Keratinocyte (primary cell): ENCODE measurements around the gene SLC4A5. TPM values are rescaled to one million over a fixed set of nuclear protein-coding genes. Genes with fewer than 3 reads are reported as not detected.

Source experiments
- DNase-seq: peaks from one replicate; pipeline ENCODE4 v3.0.0-alpha.2; 2011; ENCODE audit warnings: low read depth, missing footprints, low spot score
- FAIRE-seq: peaks from 2 replicates; lab custom pipeline; 2011; peaks lifted over from hg19 to GRCh38; lab: Jason Lieb, UNC
- H2AFZ ChIP-seq: 2 replicates; pipeline ENCODE4 v1.6.0; 2012; ENCODE audit warnings: low read length, control low read depth, inconsistent platforms; ENCODE audit not compliant: control insufficient read depth
- H3K27ac ChIP-seq: 2 replicates; pipeline ENCODE4 v1.5.1; 2011; ENCODE audit warnings: low read length; ENCODE audit not compliant: control insufficient read depth, insufficient read depth
- H3K27me3 ChIP-seq: 3 replicates; pipeline ENCODE4 v1.6.0; 2011; ENCODE audit warnings: low read length; ENCODE audit not compliant: control insufficient read depth, insufficient read depth; ENCODE audit errors: extremely low read depth
- H3K36me3 ChIP-seq, 2 experiments: 2 replicates in 1 of 2; 3 replicates in 1 of 2; pipeline ENCODE4 v1.5.1; 2011; ENCODE audit warnings: low read length in 2 of 2, mild to moderate bottlenecking in 1 of 2; ENCODE audit not compliant: control insufficient read depth in 2 of 2, insufficient read depth in 2 of 2; ENCODE audit errors: extremely low read depth in 1 of 2
- H3K4me1 ChIP-seq: 3 replicates; pipeline ENCODE4 v1.5.1; 2011; ENCODE audit warnings: low read length; ENCODE audit not compliant: control insufficient read depth, insufficient read depth; ENCODE audit errors: extremely low read depth
- H3K4me2 ChIP-seq: 3 replicates; pipeline ENCODE4 v1.6.0; 2011; ENCODE audit warnings: low read depth, low read length; ENCODE audit not compliant: control insufficient read depth, insufficient read depth; ENCODE audit errors: extremely low read depth
- H3K4me3 ChIP-seq, 3 experiments: fragments of 200-600 bp in 1 of 3; sonication (generic) in 1 of 3; 2 replicates in 2 of 3; 3 replicates in 1 of 3; pipeline ENCODE4 v1.5.1; 2011 to 2016; ENCODE audit warnings: low read length in 3 of 3, mild to moderate bottlenecking in 3 of 3, control low read depth in 2 of 3, inconsistent platforms in 1 of 3, low read depth in 1 of 3, mixed read lengths in 1 of 3, mixed run types in 1 of 3, moderate library complexity in 1 of 3; ENCODE audit not compliant: control insufficient read depth in 2 of 3, insufficient read depth in 2 of 3; ENCODE audit errors: extremely low read depth in 1 of 3
- H3K79me2 ChIP-seq: 2 replicates; pipeline ENCODE4 v1.6.0; 2012; ENCODE audit warnings: low read length; ENCODE audit not compliant: control insufficient read depth, insufficient read depth
- H3K9ac ChIP-seq: 3 replicates; pipeline ENCODE4 v1.6.0; 2011; ENCODE audit warnings: low read length; ENCODE audit not compliant: control insufficient read depth, insufficient read depth; ENCODE audit errors: extremely low read depth
- H3K9me1 ChIP-seq: 3 replicates; pipeline ENCODE4 v1.6.0; 2011; ENCODE audit warnings: low read length; ENCODE audit not compliant: control insufficient read depth, insufficient read depth; ENCODE audit errors: extremely low read depth
- H3K9me3 ChIP-seq: 2 replicates; pipeline ENCODE4 v1.5.1; 2012; ENCODE audit warnings: low read depth, low read length; ENCODE audit not compliant: control insufficient read depth
- H4K20me1 ChIP-seq: 3 replicates; pipeline ENCODE4 v1.6.0; 2011; ENCODE audit warnings: low read length; ENCODE audit not compliant: control insufficient read depth, insufficient read depth; ENCODE audit errors: extremely low read depth
- CTCF ChIP-seq, 3 experiments: IDR thresholded peaks in 1 of 3; conservative IDR thresholded peaks in 1 of 3; optimal IDR thresholded peaks in 1 of 3; 2 replicates in 2 of 3; 3 replicates in 1 of 3; pipeline versions ENCODE3 to v1.5.1; 2011; ENCODE audit warnings: low read length in 3 of 3, mild to moderate bottlenecking in 3 of 3, moderate library complexity in 2 of 3, control low read depth in 1 of 3, inconsistent platforms in 1 of 3; ENCODE audit not compliant: insufficient read depth in 2 of 3; ENCODE audit errors: extremely low read depth in 1 of 3
- EZH2 ChIP-seq: IDR thresholded peaks from one replicate; pipeline ENCODE4 v1.6.1; 2012; ENCODE audit warnings: inconsistent platforms, mild to moderate bottlenecking, low read length, moderate library complexity
- dilution Hi-C: fragments of 300-500 bp; cut with MboI; formaldehyde crosslinking; loops from one replicate; pipeline ENCODE4 v1.7.0; 2020; ENCODE audit warnings: low sequenced_read_pairs; ENCODE audit not compliant: extremely low pct_ligation_motif_present
- polyA plus RNA-seq, 5 experiments: library from polyadenylated mRNA; depleted of rRNA in 3 of 5; stranded (reverse) in 3 of 5; stranded (forward) in 1 of 5; unstranded in 1 of 5; fragments of >200 nt; gene quantifications; 1 replicate in 1 of 5; 2 replicates in 3 of 5; 3 replicates in 1 of 5; pipeline versions ENCODE4 v1.2.1 to v1.2.3, GENCODE V29; 2011 to 2012; ENCODE audit warnings: missing spikeins in 2 of 5, low read depth in 1 of 5, low replicate concordance in 1 of 5

Gene SLC4A5
- polyA plus RNA-seq, 1 donor (not counting 4 experiments of a cell fraction or from before 2014, with no cell fraction given): 0.22 TPM

- H3K27me3 ChIP-seq: peaks cover 7% of the 10 kb centered on the region
- peaks cover 18% of the 10 kb centered on the region for H3K4me1 ChIP-seq
- no peak overlapping the region for H3K9ac ChIP-seq
- H3K9me3 ChIP-seq: no peaks in the 10 kb centered on the region
- FAIRE-seq (no peak), DNase-seq (no peak)
- H3K9me1 ChIP-seq: peaks cover 2% of the 10 kb centered on the region
- H3K4me2 ChIP-seq: no peak overlapping the region
- TF ChIP-seq EZH2 (no peak), CTCF (optimal IDR thresholded peaks at IDR 0.05 in 1 of 3, IDR thresholded peaks at IDR 0.05 in 1 of 3, conservative IDR thresholded peaks at IDR 0.05 in 1 of 3; ENCODE audit: extremely low read depth in 1 of 3, insufficient read depth in 2 of 3, low read length in 3 of 3) (no peak)
- H3K4me3 ChIP-seq: no peak overlapping the region
- dilution Hi-C loops: no loop called here
- no peak overlapping the region for H3K27ac ChIP-seq
- H3K79me2 ChIP-seq: no peaks in the 10 kb centered on the region
- peaks cover 3 to 20% of the 10 kb centered on the region in 2 experiments for H3K36me3 ChIP-seq
- H2AFZ ChIP-seq: no peak overlapping the region
- H4K20me1 ChIP-seq: peaks cover 3% of the 10 kb centered on the region
Observed at GRCh38 chr2:74222300-74222650, 120.9 kb downstream of the SLC4A5 start.

GRCh38 chr2:74221604-74222299 lies 121.5 kb downstream of the SLC4A5 start:
- no peak for DNase-seq
- Histone ChIP-seq H3K9ac (no peak overlapping the region), H3K27me3 (peaks cover 1% of the 10 kb centered on the region), H3K4me3 (no peak overlapping the region), H3K9me1 (peaks cover 2% of the 10 kb centered on the region), H3K4me1 (peaks cover 16% of the 10 kb centered on the region), H3K9me3 (no peaks in the 10 kb centered on the region), H3K79me2 (no peaks in the 10 kb centered on the region), H2AFZ (no peak overlapping the region), H4K20me1 (peaks cover 3% of the 10 kb centered on the region), H3K27ac (no peak overlapping the region), H3K36me3 (peaks cover 4 to 20% of the 10 kb centered on the region in 2 experiments), H3K4me2 (no peak overlapping the region)
- no peak for FAIRE-seq
- TF ChIP-seq CTCF (optimal IDR thresholded peaks at IDR 0.05 in 1 of 3, IDR thresholded peaks at IDR 0.05 in 1 of 3, conservative IDR thresholded peaks at IDR 0.05 in 1 of 3; ENCODE audit: extremely low read depth in 1 of 3, insufficient read depth in 2 of 3, low read length in 3 of 3): no peak
- no peak for TF ChIP-seq EZH2
- dilution Hi-C loops: no loop called here
